ENCODE measurements around the gene SLU7. TPM values are rescaled to one million over a fixed set of nuclear protein-coding genes. Genes with fewer than 3 reads are reported as not detected.
A peak's percentile ranks its signal among the peaks of the same experiment; 100 is the strongest.

The SLU7 gene
- total and polyA plus RNA-seq, 4 donors, result 26.7 to 35.6 (median 34.8) TPM

DNA sequence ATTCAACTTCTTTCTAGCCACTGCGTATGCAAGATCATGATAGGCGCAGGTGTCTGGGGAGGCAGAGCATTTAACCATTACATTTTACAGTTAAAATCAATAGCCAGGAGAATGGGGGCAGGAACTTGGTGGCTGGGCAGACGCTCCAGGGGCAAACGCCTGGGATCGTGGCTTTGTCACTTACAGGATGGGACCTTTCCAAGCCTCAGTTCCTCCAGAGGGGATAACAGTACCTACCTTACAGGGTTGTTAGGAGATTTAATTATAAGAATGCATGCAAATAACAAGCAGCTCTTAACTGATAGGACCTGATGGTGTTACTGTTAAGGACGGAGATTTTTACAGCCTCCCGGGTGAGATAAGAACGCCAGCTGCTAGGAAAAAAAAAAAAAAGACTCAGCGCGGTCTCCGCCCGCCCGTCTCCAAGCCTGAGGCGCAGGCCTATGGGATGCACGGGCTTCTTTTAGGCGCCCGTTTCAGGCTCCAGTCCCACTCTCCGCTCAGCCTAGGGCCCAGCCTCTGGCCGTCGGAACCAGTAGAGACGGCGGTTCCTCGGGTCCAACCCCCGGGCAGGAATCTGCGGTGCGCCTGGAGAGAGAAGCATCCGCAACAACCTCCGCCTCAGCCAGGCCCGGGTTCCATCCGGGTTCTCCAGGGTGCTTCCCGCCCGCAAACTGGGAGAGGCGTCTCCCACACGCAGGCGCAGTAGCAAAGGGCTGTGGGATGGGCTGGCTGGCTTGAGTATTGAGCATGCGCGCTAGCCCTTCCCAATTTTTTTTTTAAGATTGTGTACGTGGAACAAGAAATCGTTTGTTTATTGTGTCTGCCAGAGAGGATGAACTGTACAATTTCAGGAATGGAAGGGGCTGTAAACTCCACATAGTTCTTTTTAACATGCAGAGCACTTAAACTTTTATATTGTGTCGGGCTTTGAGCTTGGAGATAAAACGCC lies 19.2 kb downstream of the SLU7 start, which contains the start of gene FAM200C:
Gene FAM200C (minus strand): TSS at position 653 of the 952 bp plus-strand sequence. CDS start 4,564 bp downstream, outside the sequence.
- Histone ChIP-seq H3K4me3 (peak within 1 kb of the TSS; percentile 73), H3K27ac (ENCODE audit: low read depth in 1 of 2, low read length in 1 of 2) (peak within 1 kb of the TSS; percentile 90 to 93), H3K27me3 (ENCODE audit: control insufficient read depth in 3 of 3, insufficient read depth in 3 of 3, low read length in 2 of 3) (no peaks in the 10 kb centered on the region), H3K36me3 (ENCODE audit: control insufficient read depth in 4 of 4, insufficient read depth in 4 of 4, low read length in 4 of 4) (peaks cover 5 to 16% (median 13%) of the 10 kb centered on the region in 4 donors), H3K9ac (ENCODE audit: insufficient read depth in 1 of 2, low read length in 2 of 2) (peak within 1 kb of the TSS; percentile 69 to 96), H3K4me1 (ENCODE audit: control insufficient read depth in 5 of 5, insufficient read depth in 5 of 5, low read length in 5 of 5) (peaks cover 0 to 16% (median 6%) of the 10 kb centered on the region in 5 donors), H3K9me3 (ENCODE audit: control insufficient read depth in 4 of 4, insufficient read depth in 3 of 4, low read length in 3 of 4) (no peaks in the 10 kb centered on the region)
- DNase-seq, result peak; percentile 95 to 98 (median 98)
- ATAC-seq (ENCODE audit: insufficient read depth, low FRiP score), result peak; percentile 94
- TF ChIP-seq, protein P1, sequence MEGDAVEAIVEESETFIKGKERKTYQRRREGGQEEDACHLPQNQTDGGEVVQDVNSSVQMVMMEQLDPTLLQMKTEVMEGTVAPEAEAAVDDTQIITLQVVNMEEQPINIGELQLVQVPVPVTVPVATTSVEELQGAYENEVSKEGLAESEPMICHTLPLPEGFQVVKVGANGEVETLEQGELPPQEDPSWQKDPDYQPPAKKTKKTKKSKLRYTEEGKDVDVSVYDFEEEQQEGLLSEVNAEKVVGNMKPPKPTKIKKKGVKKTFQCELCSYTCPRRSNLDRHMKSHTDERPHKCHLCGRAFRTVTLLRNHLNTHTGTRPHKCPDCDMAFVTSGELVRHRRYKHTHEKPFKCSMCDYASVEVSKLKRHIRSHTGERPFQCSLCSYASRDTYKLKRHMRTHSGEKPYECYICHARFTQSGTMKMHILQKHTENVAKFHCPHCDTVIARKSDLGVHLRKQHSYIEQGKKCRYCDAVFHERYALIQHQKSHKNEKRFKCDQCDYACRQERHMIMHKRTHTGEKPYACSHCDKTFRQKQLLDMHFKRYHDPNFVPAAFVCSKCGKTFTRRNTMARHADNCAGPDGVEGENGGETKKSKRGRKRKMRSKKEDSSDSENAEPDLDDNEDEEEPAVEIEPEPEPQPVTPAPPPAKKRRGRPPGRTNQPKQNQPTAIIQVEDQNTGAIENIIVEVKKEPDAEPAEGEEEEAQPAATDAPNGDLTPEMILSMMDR (IDR thresholded peaks at IDR 0.05; ENCODE audit: control extremely low read depth, extremely low read depth), result no peak
- 1% methylated on average over 41 of the region's 41 CpGs for WGBS, 2 donors

DNA sequence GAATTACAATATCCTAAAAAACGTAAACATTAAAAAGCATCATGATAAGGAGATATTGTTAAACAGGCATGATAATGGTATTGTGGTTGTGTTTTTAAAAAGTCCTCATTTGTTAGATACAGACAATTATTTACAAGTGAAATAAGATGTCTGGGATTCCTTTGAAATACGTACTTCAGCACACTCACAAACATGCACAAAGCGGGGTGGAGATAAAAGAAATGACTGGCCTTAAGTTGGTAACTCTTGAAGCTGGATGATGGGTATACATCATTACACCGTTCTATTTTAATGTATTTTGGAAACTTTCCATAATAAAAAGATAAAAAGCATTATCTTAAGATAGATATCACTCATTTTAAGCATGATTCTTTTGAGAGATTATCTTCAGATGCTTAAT lies 20.1 kb downstream of the SLU7 start:
- ATAC-seq (ENCODE audit: insufficient read depth, low FRiP score), result no peak
- H3K36me3 ChIP-seq (ENCODE audit: control insufficient read depth in 4 of 4, insufficient read depth in 4 of 4, low read length in 4 of 4), result peaks cover 5 to 11% (median 8%) of the 10 kb centered on the region in 4 donors
- peak overlapping the region; percentile 69 to 95 for H3K9ac ChIP-seq (ENCODE audit: insufficient read depth in 1 of 2, low read length in 2 of 2)
- H3K9me3 ChIP-seq (ENCODE audit: control insufficient read depth in 4 of 4, insufficient read depth in 3 of 4, low read length in 3 of 4), result no peaks in the 10 kb centered on the region
- peak in 1 of 3 donors; percentile 38 for DNase-seq
- WGBS, 2 donors, result 47 to 71% methylated on average over 4 of the region's 4 CpGs
- H3K27ac ChIP-seq (ENCODE audit: low read depth in 1 of 2, low read length in 1 of 2), result no peak overlapping the region
- no peak overlapping the region for H3K4me3 ChIP-seq
- TF ChIP-seq, protein P1 (IDR thresholded peaks at IDR 0.05; ENCODE audit: control extremely low read depth, extremely low read depth), result no peak
- peaks cover 0 to 16% (median 6%) of the 10 kb centered on the region in 5 donors for H3K4me1 ChIP-seq (ENCODE audit: control insufficient read depth in 5 of 5, insufficient read depth in 5 of 5, low read length in 5 of 5)
- no peaks in the 10 kb centered on the region for H3K27me3 ChIP-seq (ENCODE audit: control insufficient read depth in 3 of 3, insufficient read depth in 3 of 3, low read length in 2 of 3)

DNA sequence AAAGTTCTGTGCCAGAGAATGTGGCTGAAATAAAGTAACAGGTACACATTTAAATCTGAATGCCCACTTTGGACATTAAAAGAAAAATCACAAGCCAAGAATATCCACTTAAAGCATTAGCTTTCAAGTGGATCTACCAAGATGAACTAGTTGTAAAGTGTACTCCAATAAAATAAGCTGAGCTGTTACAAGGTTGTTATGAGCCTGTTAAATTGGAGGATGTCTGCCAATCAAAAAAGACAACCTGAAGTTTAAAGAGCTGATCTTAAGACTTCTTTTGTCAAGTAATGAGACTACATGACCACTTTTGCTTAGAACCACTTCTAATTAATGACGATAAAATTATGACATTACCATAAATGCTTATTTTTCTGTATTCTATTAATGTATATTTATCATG lies 21.4 kb downstream of the SLU7 start:
- peaks cover 0 to 16% (median 6%) of the 10 kb centered on the region in 5 donors for H3K4me1 ChIP-seq (ENCODE audit: control insufficient read depth in 5 of 5, insufficient read depth in 5 of 5, low read length in 5 of 5)
- no peak overlapping the region for H3K27ac ChIP-seq (ENCODE audit: low read depth in 1 of 2, low read length in 1 of 2)
- H3K9ac ChIP-seq (ENCODE audit: insufficient read depth in 1 of 2, low read length in 2 of 2), result no peak overlapping the region
- DNase-seq (no peak), ATAC-seq (ENCODE audit: insufficient read depth, low FRiP score) (no peak)
- H3K9me3 ChIP-seq (ENCODE audit: control insufficient read depth in 4 of 4, insufficient read depth in 3 of 4, low read length in 3 of 4), result no peaks in the 10 kb centered on the region
- 83 to 94% methylated on average over 1 of the region's 1 CpG for WGBS, 2 donors
- H3K27me3 ChIP-seq (ENCODE audit: control insufficient read depth in 3 of 3, insufficient read depth in 3 of 3, low read length in 2 of 3), result no peaks in the 10 kb centered on the region
- peaks cover 0 to 5% (median under 1%) of the 10 kb centered on the region in 4 donors for H3K36me3 ChIP-seq (ENCODE audit: control insufficient read depth in 4 of 4, insufficient read depth in 4 of 4, low read length in 4 of 4)
- TF ChIP-seq, protein P1 (IDR thresholded peaks at IDR 0.05; ENCODE audit: control extremely low read depth, extremely low read depth), result no peak
- H3K4me3 ChIP-seq, result no peak overlapping the region

Data from lung (tissue), 12 donors.